ENCODE measurements around the gene FHOD1. TPM values are rescaled to one million over a fixed set of nuclear protein-coding genes. Genes with fewer than 3 reads are reported as not detected.

Gene FHOD1
- total RNA-seq, 2 donors from 2014 or later: 45.1 to 48.6 TPM

- ATAC-seq (no peak), DNase-seq (no peak)
- Mint-ChIP-seq H3K4me1 (peaks cover 3% of the 10 kb centered on the region), H3K4me3 (no peak overlapping the region), H3K27me3 (no peaks in the 10 kb centered on the region), H3K36me3 (ENCODE audit: low read depth) (no peaks in the 10 kb centered on the region), H3K27ac (no peak overlapping the region)
- no peaks in the 10 kb centered on the region for H3K9me3 ChIP-seq (ENCODE audit: control insufficient read depth, low read length, poor library complexity, severe bottlenecking)
Observed at GRCh38 chr16:67210069-67210937, 37.0 kb downstream of the FHOD1 start.

- DNase-seq (no peak), ATAC-seq (no peak)
- H3K9me3 ChIP-seq (ENCODE audit: control insufficient read depth, low read length, poor library complexity, severe bottlenecking): no peaks in the 10 kb centered on the region
- H3K27me3 Mint-ChIP-seq: no peaks in the 10 kb centered on the region
- H3K27ac Mint-ChIP-seq: no peak overlapping the region
- H3K4me3 Mint-ChIP-seq: no peak overlapping the region
- peaks cover 3% of the 10 kb centered on the region for H3K4me1 Mint-ChIP-seq
- H3K36me3 Mint-ChIP-seq (ENCODE audit: low read depth): no peaks in the 10 kb centered on the region
Observed at GRCh38 chr16:67209565-67209964, 37.7 kb downstream of the FHOD1 start.

GRCh38 chr16:67208154-67208896 lies 39.0 kb downstream of the FHOD1 start:
- DNase-seq (no peak), ATAC-seq (no peak)
- peaks cover 3% of the 10 kb centered on the region for H3K4me1 Mint-ChIP-seq
- H3K4me3 Mint-ChIP-seq: no peak overlapping the region
- H3K9me3 ChIP-seq (ENCODE audit: control insufficient read depth, low read length, poor library complexity, severe bottlenecking): no peaks in the 10 kb centered on the region
- H3K27ac Mint-ChIP-seq: no peak overlapping the region
- H3K27me3 Mint-ChIP-seq: no peaks in the 10 kb centered on the region
- no peaks in the 10 kb centered on the region for H3K36me3 Mint-ChIP-seq (ENCODE audit: low read depth)

- no peaks in the 10 kb centered on the region for H3K27me3 Mint-ChIP-seq
- no peak overlapping the region for H3K4me3 Mint-ChIP-seq
- no peaks in the 10 kb centered on the region for H3K36me3 Mint-ChIP-seq (ENCODE audit: low read depth)
- no peak overlapping the region for H3K27ac Mint-ChIP-seq
- H3K9me3 ChIP-seq (ENCODE audit: control insufficient read depth, low read length, poor library complexity, severe bottlenecking): no peaks in the 10 kb centered on the region
- no peak for ATAC-seq
- peaks cover 3% of the 10 kb centered on the region for H3K4me1 Mint-ChIP-seq
- no peak for DNase-seq
Observed at GRCh38 chr16:67207249-67208091, 39.8 kb downstream of the FHOD1 start.

- ATAC-seq (no peak), DNase-seq (no peak)
- H3K9me3 ChIP-seq (ENCODE audit: control insufficient read depth, low read length, poor library complexity, severe bottlenecking): no peaks in the 10 kb centered on the region
- H3K4me3 Mint-ChIP-seq: no peak overlapping the region
- no peak overlapping the region for H3K27ac Mint-ChIP-seq
- H3K36me3 Mint-ChIP-seq (ENCODE audit: low read depth): no peaks in the 10 kb centered on the region
- no peaks in the 10 kb centered on the region for H3K27me3 Mint-ChIP-seq
- peaks cover 3% of the 10 kb centered on the region for H3K4me1 Mint-ChIP-seq
Observed at GRCh38 chr16:67206838-67207248, 40.4 kb downstream of the FHOD1 start.

- no peak for ATAC-seq
- no peaks in the 10 kb centered on the region for H3K9me3 ChIP-seq (ENCODE audit: control insufficient read depth, low read length, poor library complexity, severe bottlenecking)
- no peaks in the 10 kb centered on the region for H3K36me3 Mint-ChIP-seq (ENCODE audit: low read depth)
- no peak overlapping the region for H3K4me3 Mint-ChIP-seq
- peaks cover 3% of the 10 kb centered on the region for H3K4me1 Mint-ChIP-seq
- no peak for DNase-seq
- no peaks in the 10 kb centered on the region for H3K27me3 Mint-ChIP-seq
- no peak overlapping the region for H3K27ac Mint-ChIP-seq
Observed at GRCh38 chr16:67206129-67206837, 41.0 kb downstream of the FHOD1 start.

- H3K27ac Mint-ChIP-seq: no peak overlapping the region
- ATAC-seq (no peak), DNase-seq (no peak)
- no peaks in the 10 kb centered on the region for H3K27me3 Mint-ChIP-seq
- H3K4me3 Mint-ChIP-seq: no peak overlapping the region
- peaks cover 2% of the 10 kb centered on the region for H3K4me1 Mint-ChIP-seq
- no peaks in the 10 kb centered on the region for H3K9me3 ChIP-seq (ENCODE audit: control insufficient read depth, low read length, poor library complexity, severe bottlenecking)
- no peaks in the 10 kb centered on the region for H3K36me3 Mint-ChIP-seq (ENCODE audit: low read depth)
Observed at GRCh38 chr16:67204076-67204475, 43.2 kb downstream of the FHOD1 start.

- H3K4me3 Mint-ChIP-seq: no peak overlapping the region
- ATAC-seq (no peak), DNase-seq (no peak)
- H3K36me3 Mint-ChIP-seq (ENCODE audit: low read depth): no peaks in the 10 kb centered on the region
- peaks cover 4% of the 10 kb centered on the region for H3K4me1 Mint-ChIP-seq
- H3K27me3 Mint-ChIP-seq: no peaks in the 10 kb centered on the region
- no peak overlapping the region for H3K27ac Mint-ChIP-seq
- no peaks in the 10 kb centered on the region for H3K9me3 ChIP-seq (ENCODE audit: control insufficient read depth, low read length, poor library complexity, severe bottlenecking)
Observed at GRCh38 chr16:67202956-67203493, 44.3 kb downstream of the FHOD1 start.

- H3K27me3 Mint-ChIP-seq: no peaks in the 10 kb centered on the region
- H3K36me3 Mint-ChIP-seq (ENCODE audit: low read depth): no peaks in the 10 kb centered on the region
- DNase-seq (no peak), ATAC-seq (no peak)
- H3K4me3 Mint-ChIP-seq: no peak overlapping the region
- no peak overlapping the region for H3K27ac Mint-ChIP-seq
- no peaks in the 10 kb centered on the region for H3K9me3 ChIP-seq (ENCODE audit: control insufficient read depth, low read length, poor library complexity, severe bottlenecking)
- peaks cover 4% of the 10 kb centered on the region for H3K4me1 Mint-ChIP-seq
Observed at GRCh38 chr16:67202426-67202825, 44.9 kb downstream of the FHOD1 start.

- no peaks in the 10 kb centered on the region for H3K36me3 Mint-ChIP-seq (ENCODE audit: low read depth)
- no peaks in the 10 kb centered on the region for H3K27me3 Mint-ChIP-seq
- ATAC-seq (no peak), DNase-seq (no peak)
- no peaks in the 10 kb centered on the region for H3K9me3 ChIP-seq (ENCODE audit: control insufficient read depth, low read length, poor library complexity, severe bottlenecking)
- H3K4me1 Mint-ChIP-seq: peaks cover 6% of the 10 kb centered on the region
- no peak overlapping the region for H3K4me3 Mint-ChIP-seq
- H3K27ac Mint-ChIP-seq: no peak overlapping the region
Observed at GRCh38 chr16:67201411-67202345, 45.6 kb downstream of the FHOD1 start.

GRCh38 chr16:67200491-67200890 lies 46.8 kb downstream of the FHOD1 start:
- Mint-ChIP-seq H3K4me3 (no peak overlapping the region), H3K27ac (no peak overlapping the region), H3K36me3 (ENCODE audit: low read depth) (peaks cover 3% of the 10 kb centered on the region), H3K4me1 (peaks cover 16% of the 10 kb centered on the region), H3K27me3 (no peaks in the 10 kb centered on the region)
- DNase-seq (no peak), ATAC-seq (no peak)
- H3K9me3 ChIP-seq (ENCODE audit: control insufficient read depth, low read length, poor library complexity, severe bottlenecking): no peaks in the 10 kb centered on the region

- no peaks in the 10 kb centered on the region for H3K27me3 Mint-ChIP-seq
- peak; percentile 5 for ATAC-seq
- H3K4me3 Mint-ChIP-seq: no peak overlapping the region
- H3K36me3 Mint-ChIP-seq (ENCODE audit: low read depth): peaks cover 3% of the 10 kb centered on the region
- H3K27ac Mint-ChIP-seq: no peak overlapping the region
- H3K4me1 Mint-ChIP-seq: peaks cover 16% of the 10 kb centered on the region
- no peak for DNase-seq
- no peaks in the 10 kb centered on the region for H3K9me3 ChIP-seq (ENCODE audit: control insufficient read depth, low read length, poor library complexity, severe bottlenecking)
Observed at GRCh38 chr16:67199808-67200198, 47.5 kb downstream of the FHOD1 start.
